NCI-H2081 (cell line): ENCODE measurements around the gene LRP8.
"Not testable (repeated sequence)": the region's sequence is repeated elsewhere in the genome, so short reads cannot be mapped to it uniquely, and the experiment has no call there.

Experiments
- DNase-seq, 2 experiments: peaks; one replicate each; lab custom pipeline; 2025; lab: John Stamatoyannopoulos, UW

The LRP8 gene

DNA sequence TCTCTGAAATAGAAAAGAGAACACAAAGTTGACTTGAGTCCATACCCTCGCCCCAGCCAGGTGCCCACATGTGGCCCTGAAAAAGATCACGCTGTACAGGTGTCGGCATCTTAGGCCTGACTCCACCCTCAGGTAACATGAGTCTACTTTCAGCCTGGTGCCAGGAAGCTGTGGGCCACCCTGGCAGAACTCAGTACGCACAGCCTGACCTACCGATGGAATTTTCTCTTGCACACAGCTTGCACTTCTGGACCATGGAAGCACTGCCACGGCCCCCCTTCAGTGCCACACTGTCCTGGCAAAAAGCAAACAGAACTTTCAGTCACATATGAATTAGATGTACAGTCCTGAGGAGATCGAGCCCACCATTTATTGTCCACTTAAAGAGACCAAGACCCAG is 109.7 kb downstream of the LRP8 start:
- DNase-seq = no peak

DNA sequence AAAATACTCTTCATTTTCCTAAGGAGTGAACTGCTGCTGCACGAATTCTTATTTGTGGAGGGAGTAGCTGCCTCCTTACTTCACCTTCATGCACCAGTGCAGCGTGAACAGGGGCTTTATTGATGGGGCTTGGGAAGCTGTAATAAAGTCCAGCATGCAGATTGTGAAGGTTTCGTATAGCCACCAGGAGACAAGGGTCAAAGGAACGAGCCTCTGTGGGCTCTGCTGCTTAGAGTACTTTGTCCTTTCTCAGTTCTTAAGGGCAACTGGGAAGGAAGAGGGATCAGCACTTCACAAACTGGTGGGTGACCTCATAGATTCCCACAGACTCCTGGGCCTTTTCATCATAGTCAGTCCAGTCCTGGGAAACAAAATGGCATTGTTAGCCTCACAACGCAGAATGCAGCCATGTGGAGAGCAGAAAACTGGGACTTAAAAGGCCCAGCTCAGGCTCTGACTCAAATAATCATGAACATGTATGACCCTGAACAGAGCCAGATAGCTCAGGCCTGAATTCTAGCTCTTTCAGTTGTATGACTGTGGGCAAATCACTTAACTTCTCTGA is 113.4 kb downstream of the LRP8 start:
- DNase-seq = no peak

DNA sequence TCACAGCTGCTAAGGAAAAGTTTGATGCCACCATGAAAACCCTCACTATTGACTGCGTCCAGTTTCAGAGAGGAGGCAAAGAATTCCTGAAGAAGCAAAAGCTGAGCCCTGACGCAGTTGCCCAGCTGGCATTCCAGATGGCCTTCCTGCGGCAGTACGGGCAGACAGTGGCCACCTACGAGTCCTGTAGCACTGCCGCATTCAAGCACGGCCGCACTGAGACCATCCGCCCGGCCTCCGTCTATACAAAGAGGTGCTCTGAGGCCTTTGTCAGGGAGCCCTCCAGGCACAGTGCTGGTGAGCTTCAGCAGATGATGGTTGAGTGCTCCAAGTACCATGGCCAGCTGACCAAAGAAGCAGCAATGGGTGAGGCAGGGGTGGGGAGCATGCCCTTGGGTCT is 116.9 kb downstream of the LRP8 start:
- DNase-seq = no peak

DNA sequence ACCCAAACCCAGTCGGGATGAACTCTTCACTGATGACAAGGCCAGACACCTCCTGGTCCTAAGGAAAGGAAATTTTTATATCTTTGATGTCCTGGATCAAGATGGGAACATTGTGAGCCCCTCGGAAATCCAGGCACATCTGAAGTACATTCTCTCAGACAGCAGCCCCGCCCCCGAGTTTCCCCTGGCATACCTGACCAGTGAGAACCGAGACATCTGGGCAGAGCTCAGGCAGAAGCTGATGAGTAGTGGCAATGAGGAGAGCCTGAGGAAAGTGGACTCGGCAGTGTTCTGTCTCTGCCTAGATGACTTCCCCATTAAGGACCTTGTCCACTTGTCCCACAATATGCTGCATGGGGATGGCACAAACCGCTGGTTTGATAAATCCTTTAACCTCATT is 117.5 kb downstream of the LRP8 start:
- no peak for DNase-seq

DNA sequence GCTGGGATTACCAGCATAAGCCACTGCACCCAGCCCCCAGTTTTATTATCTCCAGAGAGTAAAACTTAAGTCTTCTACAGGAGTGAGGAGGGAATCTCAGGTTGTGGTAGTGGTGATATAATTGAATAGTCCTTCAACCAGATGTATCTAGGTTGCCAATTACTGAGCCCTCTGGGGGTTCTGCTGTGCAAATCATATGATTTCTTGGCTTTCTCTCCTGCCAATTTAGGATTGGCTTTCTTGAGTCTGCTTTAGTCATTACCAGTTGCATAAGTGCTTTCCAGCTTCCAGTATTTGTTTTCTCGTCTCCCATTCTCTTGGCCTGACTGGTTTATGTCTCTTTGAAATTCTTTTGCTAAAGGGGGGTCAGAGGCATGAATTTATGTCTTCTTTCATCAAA is 120.1 kb downstream of the LRP8 start:
- DNase-seq = no peak

DNA sequence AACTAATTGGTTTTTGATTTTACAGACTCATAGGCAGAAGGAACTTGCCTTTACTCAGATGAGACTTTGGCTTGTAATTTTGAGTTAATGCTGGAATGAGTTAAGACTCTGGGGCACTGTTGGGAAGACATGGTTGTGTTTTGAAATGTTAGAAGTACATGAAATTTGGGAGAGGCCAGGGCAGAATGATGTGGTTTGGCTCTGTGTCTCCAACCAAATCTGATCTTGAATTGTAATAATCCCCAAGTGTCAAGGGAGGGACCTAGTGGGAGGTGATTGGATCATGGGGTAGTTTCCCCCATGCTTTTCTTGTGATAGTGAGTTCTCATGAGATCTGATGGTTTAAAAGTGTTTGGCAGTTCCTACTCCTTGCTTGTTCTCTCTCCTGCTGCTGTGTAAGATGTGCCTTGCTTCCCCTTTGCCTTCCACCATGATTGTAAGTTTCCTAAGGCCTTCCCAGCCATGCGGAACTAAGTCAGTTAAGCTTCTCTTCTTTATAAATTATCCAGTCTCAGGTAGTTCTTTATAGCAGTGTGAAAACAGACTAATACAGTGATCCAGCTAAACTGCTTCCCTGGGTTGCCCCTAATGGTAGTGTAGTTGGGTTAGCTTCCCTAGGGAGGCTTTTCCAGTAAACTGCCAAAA is 121.0 kb downstream of the LRP8 start:
- DNase-seq = no peak

DNA sequence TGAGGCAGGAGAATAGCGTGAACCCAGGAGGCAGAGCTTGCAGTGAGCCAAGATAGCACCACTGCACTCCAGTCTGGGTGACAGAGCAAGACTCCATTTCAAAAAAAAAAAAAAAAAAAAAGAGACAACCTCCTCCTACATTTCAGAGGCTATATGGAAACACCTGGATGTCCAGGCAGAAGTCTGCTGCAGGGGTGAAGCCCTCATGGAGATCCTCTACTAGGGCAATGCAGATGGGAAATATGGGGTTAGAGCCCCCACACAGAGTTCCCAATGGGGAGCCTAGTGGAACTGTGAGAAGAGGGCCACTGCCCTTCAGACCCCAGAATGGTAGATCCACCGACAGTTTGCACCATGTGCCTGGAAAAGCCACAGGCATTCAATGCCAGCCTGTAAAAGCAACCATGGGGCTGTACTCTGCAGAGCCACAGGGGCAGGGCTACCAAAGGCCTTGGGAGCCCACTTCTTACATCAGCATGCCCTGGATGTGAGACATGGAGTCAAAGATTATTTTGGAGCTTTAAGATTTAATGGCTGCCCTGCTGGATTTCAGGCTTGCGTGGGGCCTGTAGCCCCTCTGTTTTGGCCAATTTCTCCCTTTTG is 121.7 kb downstream of the LRP8 start:
- not testable (repeated sequence) for DNase-seq

DNA sequence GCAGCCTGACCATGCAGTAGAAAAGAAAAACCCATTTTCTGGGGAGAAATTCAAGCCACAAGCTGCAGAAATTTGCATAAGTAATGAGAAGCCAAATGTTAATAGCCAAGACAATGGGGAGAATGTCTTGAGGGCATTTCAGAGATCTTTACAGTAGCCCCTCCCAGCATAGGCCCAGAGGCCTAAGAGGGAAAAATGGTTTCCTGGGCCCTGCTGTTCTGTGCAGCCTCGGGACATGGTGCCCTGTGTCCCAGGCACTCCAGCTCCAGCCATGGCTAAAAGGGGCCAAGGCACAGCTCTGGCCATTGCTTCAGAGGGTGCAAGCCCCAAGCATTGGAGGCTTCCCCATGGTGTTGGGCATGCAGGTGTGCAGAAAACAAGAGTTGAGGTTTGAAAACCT is 122.4 kb downstream of the LRP8 start:
- not testable (repeated sequence) for DNase-seq

DNA sequence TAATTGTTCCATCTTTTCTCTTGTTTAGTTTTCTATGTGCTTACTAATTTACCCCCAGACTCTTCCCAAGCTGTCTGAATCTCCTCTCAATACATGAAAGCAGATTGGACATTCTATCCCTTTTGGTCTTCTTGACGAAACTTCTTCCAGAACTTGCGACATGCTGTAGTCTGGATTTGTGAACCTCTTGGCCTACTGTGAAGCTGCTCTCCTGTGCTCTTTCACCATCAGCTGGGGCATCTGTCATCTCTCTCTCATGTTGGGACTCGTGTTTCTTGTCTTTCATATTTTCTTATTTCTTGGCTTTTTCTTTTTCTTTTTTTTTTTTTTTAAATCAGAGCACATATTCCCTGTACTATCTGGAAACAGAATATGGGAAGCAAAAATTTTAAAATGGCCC is 124.4 kb downstream of the LRP8 start:
- no peak for DNase-seq

DNA sequence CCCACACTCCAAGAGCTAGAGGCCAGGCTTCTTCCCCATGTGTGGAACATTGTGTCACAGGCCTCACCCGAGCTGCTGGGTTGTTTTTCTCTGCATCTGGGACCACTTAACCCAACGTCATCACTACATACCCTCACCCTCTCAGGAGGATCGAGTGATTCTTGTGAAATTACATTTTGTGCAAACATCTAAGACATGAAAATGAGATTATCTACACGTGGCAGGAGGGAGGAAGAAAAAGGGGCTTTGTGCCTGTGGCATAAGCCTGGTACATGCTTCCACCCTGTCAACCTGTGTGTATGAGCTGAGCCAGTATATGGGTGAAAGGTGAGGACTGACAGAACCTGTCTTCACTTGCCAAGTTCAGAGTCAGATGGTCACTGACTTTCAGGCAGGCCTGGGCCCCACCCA is 129.6 kb downstream of the LRP8 start:
- DNase-seq = no peak

DNA sequence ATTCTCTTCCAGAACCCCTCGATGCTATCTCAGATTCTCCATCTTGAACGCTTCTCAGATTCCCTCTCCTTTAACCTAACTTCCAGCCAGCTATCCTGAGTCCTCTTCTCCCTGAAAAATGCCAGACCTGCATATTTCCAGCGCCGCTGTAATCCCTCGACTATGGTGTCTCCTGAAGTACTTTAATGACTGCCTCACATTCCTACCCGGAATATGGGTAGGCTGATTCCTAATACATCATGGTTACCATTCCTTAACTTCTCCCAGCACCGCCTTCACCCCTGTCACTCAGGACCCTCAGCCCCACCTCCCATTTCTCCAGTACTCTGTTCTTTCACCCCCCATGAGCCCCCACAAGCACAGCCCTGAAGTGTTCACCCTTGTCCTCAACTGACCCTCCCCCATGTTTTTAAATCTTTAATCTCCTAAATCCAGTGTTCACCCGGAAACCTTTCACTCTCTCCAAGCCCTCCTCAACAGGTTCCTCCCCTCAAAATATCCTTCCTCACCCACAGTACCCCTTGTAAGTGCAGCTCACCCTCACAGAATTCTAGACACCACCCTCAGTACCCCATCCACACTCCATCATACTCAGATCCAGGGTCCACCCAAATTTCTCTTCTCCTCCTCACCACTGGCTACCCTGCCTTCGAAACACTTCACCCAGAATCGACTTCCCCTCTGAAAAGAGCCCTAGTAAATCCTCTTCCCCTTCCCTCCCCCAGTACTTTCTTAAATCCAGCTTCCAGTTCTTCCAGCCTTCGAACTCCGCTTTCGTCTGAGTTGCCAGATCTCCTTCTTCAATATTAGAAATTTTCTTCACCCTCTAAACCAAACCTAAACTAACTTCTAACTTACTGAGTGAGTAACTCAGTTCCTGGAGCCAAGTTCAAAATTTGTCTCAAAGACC is 130.3 kb downstream of the LRP8 start:
- no peak for DNase-seq

DNA sequence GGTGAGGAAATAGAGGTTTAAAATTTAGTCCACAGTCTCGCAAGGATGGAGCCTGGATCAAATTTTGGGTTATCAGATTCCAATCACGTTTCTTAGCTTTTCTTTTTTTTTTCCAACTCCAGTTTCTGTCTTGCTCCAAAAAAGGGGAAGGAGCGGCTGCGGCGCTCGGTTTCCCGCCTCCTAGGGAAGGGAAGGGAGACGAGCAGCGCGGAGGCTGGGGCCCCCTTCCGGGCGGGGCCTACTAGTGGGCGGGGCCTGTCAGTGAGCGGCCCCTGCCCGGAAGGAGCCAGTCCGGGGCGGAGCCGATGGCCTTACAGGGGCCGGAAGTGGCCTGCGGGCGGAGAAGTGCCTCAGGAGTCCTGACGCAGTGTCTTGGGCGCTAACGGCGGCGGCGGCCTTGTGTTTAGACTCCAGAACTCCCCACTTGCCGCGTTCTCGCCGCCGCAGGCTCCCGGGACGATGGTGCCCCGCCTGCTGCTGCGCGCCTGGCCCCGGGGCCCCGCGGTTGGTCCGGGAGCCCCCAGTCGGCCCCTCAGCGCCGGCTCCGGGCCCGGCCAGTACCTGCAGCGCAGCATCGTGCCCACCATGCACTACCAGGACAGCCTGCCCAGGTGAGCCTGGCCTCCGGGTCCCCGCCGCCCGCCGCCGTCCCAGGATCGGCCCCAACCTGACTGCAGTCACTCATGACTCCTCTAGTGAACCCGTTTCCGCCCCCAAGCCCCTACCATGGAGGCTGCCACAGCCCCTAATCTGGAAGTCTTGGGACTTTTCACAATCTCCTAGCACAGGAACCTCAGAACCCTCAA is 131.2 kb downstream of the LRP8 start, which contains the start of gene CPT2:
TSS of gene CPT2 (plus strand) at position 340 of the 806 bp plus-strand sequence. CDS start at position 460, 120 bp downstream.
- DNase-seq = peak; percentile 95

DNA sequence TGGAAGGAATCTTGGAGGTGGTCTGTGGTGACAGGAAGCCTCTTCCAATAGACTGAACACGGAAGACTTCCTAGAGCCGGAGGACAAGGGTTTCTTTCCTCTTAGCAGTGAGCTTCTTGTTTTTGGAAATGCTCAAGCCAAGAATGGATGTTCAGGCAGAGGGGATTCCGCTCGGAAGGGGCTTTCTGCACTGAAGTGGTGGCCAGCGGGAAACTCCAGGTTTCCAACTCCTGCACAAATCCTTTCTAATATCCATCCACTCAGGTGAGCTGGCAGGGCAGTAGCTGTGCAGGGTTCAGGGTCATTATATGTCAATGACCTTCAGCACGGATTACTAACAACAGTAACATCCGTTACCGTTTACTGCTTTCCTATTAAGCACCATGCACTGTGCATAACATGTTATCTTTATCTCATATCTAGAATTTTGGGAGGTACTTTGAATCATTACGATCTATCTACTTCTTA is 131.8 kb downstream of the LRP8 start:
- no peak for DNase-seq

DNA sequence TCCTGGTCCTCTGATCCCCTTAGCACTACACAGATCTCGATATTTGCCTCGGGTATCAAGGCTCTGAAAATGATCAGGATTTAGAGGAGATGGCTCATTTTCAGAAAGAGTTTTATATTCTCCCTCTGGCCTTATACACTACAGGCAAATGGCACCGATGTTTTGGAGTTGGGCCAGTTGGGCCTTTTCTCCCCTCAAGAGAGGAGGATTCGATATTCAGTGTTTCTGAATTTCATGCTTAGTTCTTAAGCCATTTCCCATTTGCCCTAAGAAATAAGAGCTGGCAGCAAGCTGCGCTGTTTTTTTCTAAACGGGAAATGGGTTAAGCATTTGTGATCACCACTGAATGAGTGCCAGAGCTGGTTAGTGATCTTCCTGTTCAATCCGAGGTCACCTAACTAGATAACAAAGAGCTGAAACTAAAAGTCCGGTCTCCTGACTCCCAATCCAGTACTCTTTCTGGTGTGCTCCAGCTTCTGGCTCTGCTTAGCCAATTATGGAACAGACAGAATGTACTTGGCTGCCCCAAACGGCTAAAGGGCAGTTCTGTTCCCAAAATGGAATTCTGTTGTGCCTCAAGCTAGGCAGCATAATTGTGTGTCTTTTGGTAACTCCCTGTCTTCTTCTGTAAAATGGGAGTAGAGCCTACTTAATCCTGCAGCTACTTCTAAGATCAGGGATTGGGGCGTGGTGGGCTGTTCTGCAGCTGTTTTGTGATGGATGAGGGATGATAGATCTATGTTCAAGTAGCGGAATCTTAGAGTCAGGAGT is 132.4 kb downstream of the LRP8 start:
- no peak for DNase-seq
